ENCODE data around the gene PSME1.

DNA sequence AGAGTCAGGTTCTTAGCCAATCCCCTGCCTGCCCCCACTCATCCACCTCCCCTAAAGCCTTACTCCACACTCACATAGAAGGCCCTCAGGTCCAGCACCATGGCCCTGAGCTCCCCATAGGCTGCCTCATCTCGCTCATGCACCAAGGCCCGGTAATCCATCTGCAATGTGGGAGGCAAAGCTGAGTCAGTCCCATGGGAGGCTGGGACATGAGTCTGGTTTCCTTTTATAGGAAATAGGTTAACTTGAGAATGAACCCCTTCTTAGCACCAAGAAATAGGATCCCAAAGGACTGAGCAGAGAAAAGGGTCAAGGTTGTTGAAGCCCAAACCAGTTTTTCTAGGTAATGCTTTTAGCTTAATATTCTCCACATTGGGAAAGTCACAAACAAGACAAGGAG is 7.5 kb downstream of the PSME1 start:
- TF ChIP-seq RAD21 (IDR thresholded peaks at IDR 0.05; ENCODE audit: low read depth): no peak
- TF ChIP-seq TAF1 (IDR thresholded peaks at IDR 0.05; ENCODE audit: low read depth): no peak
- no peak for TF ChIP-seq YY1 (IDR thresholded peaks at IDR 0.05; ENCODE audit: low read depth)
- TF ChIP-seq, protein P1, sequence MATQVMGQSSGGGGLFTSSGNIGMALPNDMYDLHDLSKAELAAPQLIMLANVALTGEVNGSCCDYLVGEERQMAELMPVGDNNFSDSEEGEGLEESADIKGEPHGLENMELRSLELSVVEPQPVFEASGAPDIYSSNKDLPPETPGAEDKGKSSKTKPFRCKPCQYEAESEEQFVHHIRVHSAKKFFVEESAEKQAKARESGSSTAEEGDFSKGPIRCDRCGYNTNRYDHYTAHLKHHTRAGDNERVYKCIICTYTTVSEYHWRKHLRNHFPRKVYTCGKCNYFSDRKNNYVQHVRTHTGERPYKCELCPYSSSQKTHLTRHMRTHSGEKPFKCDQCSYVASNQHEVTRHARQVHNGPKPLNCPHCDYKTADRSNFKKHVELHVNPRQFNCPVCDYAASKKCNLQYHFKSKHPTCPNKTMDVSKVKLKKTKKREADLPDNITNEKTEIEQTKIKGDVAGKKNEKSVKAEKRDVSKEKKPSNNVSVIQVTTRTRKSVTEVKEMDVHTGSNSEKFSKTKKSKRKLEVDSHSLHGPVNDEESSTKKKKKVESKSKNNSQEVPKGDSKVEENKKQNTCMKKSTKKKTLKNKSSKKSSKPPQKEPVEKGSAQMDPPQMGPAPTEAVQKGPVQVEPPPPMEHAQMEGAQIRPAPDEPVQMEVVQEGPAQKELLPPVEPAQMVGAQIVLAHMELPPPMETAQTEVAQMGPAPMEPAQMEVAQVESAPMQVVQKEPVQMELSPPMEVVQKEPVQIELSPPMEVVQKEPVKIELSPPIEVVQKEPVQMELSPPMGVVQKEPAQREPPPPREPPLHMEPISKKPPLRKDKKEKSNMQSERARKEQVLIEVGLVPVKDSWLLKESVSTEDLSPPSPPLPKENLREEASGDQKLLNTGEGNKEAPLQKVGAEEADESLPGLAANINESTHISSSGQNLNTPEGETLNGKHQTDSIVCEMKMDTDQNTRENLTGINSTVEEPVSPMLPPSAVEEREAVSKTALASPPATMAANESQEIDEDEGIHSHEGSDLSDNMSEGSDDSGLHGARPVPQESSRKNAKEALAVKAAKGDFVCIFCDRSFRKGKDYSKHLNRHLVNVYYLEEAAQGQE (IDR thresholded peaks at IDR 0.05; ENCODE audit: low read depth): no peak
- TF ChIP-seq CEBPB (IDR thresholded peaks at IDR 0.05): no peak
- no peak for TF ChIP-seq USF1 (IDR thresholded peaks at IDR 0.05)
- no peak for TF ChIP-seq EP300 (IDR thresholded peaks at IDR 0.05; ENCODE audit: borderline replicate concordance)

Data from Ishikawa (cell line).